Measurements from ENCODE around the gene RSAD2. TPM values are rescaled to one million over a fixed set of nuclear protein-coding genes. Genes with fewer than 3 reads are reported as not detected.

Gene RSAD2
- total and polyA plus RNA-seq, 2 experiments from 2014 or later, result 1.1 to 1.3 TPM

DNA sequence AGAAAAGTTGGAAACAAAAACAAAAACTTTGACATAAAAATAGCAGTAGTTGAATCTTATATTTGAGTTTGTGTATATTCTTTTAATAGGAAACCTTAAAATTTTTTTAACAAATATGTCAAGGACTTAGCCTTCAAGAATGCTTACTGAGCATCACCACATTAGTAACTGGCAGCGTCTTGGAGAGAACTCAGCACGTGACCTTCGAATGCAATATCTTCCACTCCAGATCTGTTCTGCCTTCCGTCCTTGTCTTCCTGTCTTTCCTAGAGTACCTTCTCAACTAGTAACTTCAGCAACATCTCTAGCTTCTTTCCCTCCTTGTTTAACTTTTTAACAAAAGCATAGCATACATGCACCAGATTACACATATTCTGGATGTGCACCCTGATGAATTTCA is 972 bp downstream of the RSAD2 start:
- no peak for TF ChIP-seq EZH2 (IDR thresholded peaks at IDR 0.05; ENCODE audit: borderline replicate concordance)
- TF ChIP-seq, protein P1, sequence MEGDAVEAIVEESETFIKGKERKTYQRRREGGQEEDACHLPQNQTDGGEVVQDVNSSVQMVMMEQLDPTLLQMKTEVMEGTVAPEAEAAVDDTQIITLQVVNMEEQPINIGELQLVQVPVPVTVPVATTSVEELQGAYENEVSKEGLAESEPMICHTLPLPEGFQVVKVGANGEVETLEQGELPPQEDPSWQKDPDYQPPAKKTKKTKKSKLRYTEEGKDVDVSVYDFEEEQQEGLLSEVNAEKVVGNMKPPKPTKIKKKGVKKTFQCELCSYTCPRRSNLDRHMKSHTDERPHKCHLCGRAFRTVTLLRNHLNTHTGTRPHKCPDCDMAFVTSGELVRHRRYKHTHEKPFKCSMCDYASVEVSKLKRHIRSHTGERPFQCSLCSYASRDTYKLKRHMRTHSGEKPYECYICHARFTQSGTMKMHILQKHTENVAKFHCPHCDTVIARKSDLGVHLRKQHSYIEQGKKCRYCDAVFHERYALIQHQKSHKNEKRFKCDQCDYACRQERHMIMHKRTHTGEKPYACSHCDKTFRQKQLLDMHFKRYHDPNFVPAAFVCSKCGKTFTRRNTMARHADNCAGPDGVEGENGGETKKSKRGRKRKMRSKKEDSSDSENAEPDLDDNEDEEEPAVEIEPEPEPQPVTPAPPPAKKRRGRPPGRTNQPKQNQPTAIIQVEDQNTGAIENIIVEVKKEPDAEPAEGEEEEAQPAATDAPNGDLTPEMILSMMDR (IDR thresholded peaks at IDR 0.05; ENCODE audit: poor library complexity), result no peak
- no peak for TF ChIP-seq EZH2phosphoT487 (IDR thresholded peaks at IDR 0.05; ENCODE audit: low read depth, severe bottlenecking, unreplicated experiment)
- Histone ChIP-seq H3K4me2 (no peak overlapping the region), H4K20me1 (ENCODE audit: insufficient read depth, poor library complexity, severe bottlenecking) (no peaks in the 10 kb centered on the region), H3K27ac (no peak overlapping the region), H3K4me3 (no peak overlapping the region), H2AFZ (no peak overlapping the region), H3K36me3 (replicated peaks; ENCODE audit: insufficient read depth, low read depth) (no peaks in the 10 kb centered on the region), H3K9me2 (replicated peaks; ENCODE audit: insufficient read depth) (no peaks in the 10 kb centered on the region), H3K9me3 (ENCODE audit: low read depth) (peaks cover 7% of the 10 kb centered on the region), H3K79me2 (no peaks in the 10 kb centered on the region), H3K27me3 (no peaks in the 10 kb centered on the region), H3K4me1 (ENCODE audit: insufficient read depth) (no peaks in the 10 kb centered on the region)
- no peak for DNase-seq (ENCODE audit: low spot score)
- 98% methylated on average over 4 of the region's 4 CpGs for WGBS (ENCODE audit: low lambda C conversion rate, missing lambda C conversion rate)

DNA sequence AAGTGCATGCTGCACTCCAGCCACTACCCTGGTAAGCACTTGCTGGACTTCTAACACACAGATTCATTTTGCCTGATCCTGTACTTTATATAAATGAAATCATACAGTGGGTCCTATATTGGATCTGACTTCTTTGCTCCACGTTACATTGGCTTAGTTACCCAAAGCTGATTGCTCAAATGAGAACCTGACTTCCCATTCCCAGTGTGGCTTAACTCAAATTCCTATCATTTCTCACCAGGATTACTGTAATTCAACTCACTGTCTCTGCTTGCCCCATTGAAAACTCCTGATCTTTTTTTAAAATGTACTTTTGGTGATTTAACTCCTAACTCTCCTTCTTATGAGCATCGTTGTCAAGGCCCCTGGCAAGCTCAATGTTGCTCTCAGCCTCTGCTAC is 1.4 kb downstream of the RSAD2 start:
- no peak overlapping the region for H3K4me3 ChIP-seq
- no peak overlapping the region for H3K27ac ChIP-seq
- no peaks in the 10 kb centered on the region for H3K79me2 ChIP-seq
- H3K27me3 ChIP-seq, result no peaks in the 10 kb centered on the region
- no peak overlapping the region for H2AFZ ChIP-seq
- H3K4me2 ChIP-seq, result no peak overlapping the region
- TF ChIP-seq, protein P1 (IDR thresholded peaks at IDR 0.05; ENCODE audit: poor library complexity), result no peak
- TF ChIP-seq EZH2 (IDR thresholded peaks at IDR 0.05; ENCODE audit: borderline replicate concordance) (no peak), EZH2phosphoT487 (IDR thresholded peaks at IDR 0.05; ENCODE audit: low read depth, severe bottlenecking, unreplicated experiment) (no peak)
- DNase-seq (ENCODE audit: low spot score), result no peak
- H3K9me3 ChIP-seq (ENCODE audit: low read depth), result peaks cover 7% of the 10 kb centered on the region
- no peaks in the 10 kb centered on the region for H3K4me1 ChIP-seq (ENCODE audit: insufficient read depth)
- H4K20me1 ChIP-seq (ENCODE audit: insufficient read depth, poor library complexity, severe bottlenecking), result no peaks in the 10 kb centered on the region
- no peaks in the 10 kb centered on the region for H3K36me3 ChIP-seq (replicated peaks; ENCODE audit: insufficient read depth, low read depth)
- 90% methylated on average over 2 of the region's 2 CpGs for WGBS (ENCODE audit: low lambda C conversion rate, missing lambda C conversion rate)
- no peaks in the 10 kb centered on the region for H3K9me2 ChIP-seq (replicated peaks; ENCODE audit: insufficient read depth)

DNA sequence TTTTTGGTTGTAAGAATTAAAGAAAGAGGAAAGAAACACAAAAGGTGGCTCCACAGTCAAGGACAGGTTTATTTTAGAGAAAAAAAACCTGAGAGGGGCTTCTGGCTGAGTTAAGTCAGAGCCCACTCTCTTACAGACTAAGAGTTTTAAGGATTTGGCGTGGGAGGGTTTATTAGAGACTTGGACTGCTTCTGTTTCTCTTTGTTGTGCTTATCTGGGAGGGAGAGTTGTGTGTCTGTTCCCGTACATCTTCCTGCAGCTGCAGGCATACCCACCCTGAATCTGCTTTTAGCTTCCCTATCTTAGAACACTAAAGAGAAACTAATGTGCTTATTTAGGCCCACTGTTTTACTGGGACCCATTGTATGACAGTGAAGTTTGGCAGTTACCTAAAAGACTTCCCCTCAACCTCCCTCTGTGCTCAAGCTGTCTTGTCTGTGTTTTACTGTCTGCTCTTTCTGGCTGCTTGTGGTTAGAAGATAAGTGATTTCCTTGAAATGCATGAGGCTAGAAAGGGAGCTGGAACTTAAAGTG is 2.7 kb downstream of the RSAD2 start:
- H3K9me3 ChIP-seq (ENCODE audit: low read depth), result no peaks in the 10 kb centered on the region
- TF ChIP-seq EZH2phosphoT487 (IDR thresholded peaks at IDR 0.05; ENCODE audit: low read depth, severe bottlenecking, unreplicated experiment) (no peak), EZH2 (IDR thresholded peaks at IDR 0.05; ENCODE audit: borderline replicate concordance) (no peak)
- TF ChIP-seq, protein P1 (IDR thresholded peaks at IDR 0.05; ENCODE audit: poor library complexity), result no peak
- no peak for DNase-seq (ENCODE audit: low spot score)
- H2AFZ ChIP-seq, result no peak overlapping the region
- H4K20me1 ChIP-seq (ENCODE audit: insufficient read depth, poor library complexity, severe bottlenecking), result no peaks in the 10 kb centered on the region
- no peaks in the 10 kb centered on the region for H3K27me3 ChIP-seq
- H3K79me2 ChIP-seq, result no peaks in the 10 kb centered on the region
- H3K4me1 ChIP-seq (ENCODE audit: insufficient read depth), result no peaks in the 10 kb centered on the region
- no peak overlapping the region for H3K4me2 ChIP-seq
- no peaks in the 10 kb centered on the region for H3K9me2 ChIP-seq (replicated peaks; ENCODE audit: insufficient read depth)
- H3K27ac ChIP-seq, result no peak overlapping the region
- 58% methylated on average over 2 of the region's 2 CpGs for WGBS (ENCODE audit: low lambda C conversion rate, missing lambda C conversion rate)
- H3K36me3 ChIP-seq (replicated peaks; ENCODE audit: insufficient read depth, low read depth), result no peaks in the 10 kb centered on the region
- H3K4me3 ChIP-seq, result no peak overlapping the region

Measured in hepatocyte (in vitro differentiated cells).